Chondrocyte (in vitro differentiated cells): Measurements from ENCODE around the gene IFFO2. TPM values are rescaled to one million over a fixed set of nuclear protein-coding genes. Genes with fewer than 3 reads are reported as not detected.

Experiments used
- DNase-seq: peaks from one replicate; pipeline ENCODE4 v3.0.0; 2021; ENCODE audit warnings: mixed read lengths, low spot score
- H3K27ac Mint-ChIP-seq: one replicate; pipeline ENCODE4 v1.8.0; 2021; ENCODE audit warnings: mild to moderate bottlenecking, moderate library complexity, mixed read lengths; ENCODE audit not compliant: unreplicated experiment
- H3K27me3 Mint-ChIP-seq: 2 replicates; pipeline ENCODE4 v1.8.0; 2021; ENCODE audit warnings: low read depth, mixed read lengths
- H3K36me3 Mint-ChIP-seq: 2 replicates; pipeline ENCODE4 v1.8.0; 2021; ENCODE audit warnings: low read depth, mixed read lengths
- H3K4me1 Mint-ChIP-seq: 2 replicates; pipeline ENCODE4 v1.8.0; 2021; ENCODE audit warnings: low read depth, mild to moderate bottlenecking, mixed read lengths
- H3K4me3 Mint-ChIP-seq: one replicate; pipeline ENCODE4 v1.8.0; 2021; ENCODE audit warnings: mild to moderate bottlenecking, moderate library complexity, mixed read lengths; ENCODE audit not compliant: unreplicated experiment
- H3K9me3 Mint-ChIP-seq: 2 replicates; pipeline ENCODE4 v1.8.0; 2021; ENCODE audit warnings: low read depth, mixed read lengths
- total RNA-seq: library from RNA; stranded (reverse); gene quantifications from 3 replicates; pipeline ENCODE4 v1.2.1, GENCODE V29; 2021
- TF ChIP-seq, protein P1 (sequence below): fragments of 200-600 bp; sonication (generic); IDR thresholded peaks from 2 replicates; pipeline ENCODE4 v1.5.0; 2021; ENCODE audit warnings: antibody characterized with exemption, mild to moderate bottlenecking, moderate library complexity

IFFO2 gene
- total RNA-seq, 1 donor from 2014 or later = 18.9 TPM

DNA sequence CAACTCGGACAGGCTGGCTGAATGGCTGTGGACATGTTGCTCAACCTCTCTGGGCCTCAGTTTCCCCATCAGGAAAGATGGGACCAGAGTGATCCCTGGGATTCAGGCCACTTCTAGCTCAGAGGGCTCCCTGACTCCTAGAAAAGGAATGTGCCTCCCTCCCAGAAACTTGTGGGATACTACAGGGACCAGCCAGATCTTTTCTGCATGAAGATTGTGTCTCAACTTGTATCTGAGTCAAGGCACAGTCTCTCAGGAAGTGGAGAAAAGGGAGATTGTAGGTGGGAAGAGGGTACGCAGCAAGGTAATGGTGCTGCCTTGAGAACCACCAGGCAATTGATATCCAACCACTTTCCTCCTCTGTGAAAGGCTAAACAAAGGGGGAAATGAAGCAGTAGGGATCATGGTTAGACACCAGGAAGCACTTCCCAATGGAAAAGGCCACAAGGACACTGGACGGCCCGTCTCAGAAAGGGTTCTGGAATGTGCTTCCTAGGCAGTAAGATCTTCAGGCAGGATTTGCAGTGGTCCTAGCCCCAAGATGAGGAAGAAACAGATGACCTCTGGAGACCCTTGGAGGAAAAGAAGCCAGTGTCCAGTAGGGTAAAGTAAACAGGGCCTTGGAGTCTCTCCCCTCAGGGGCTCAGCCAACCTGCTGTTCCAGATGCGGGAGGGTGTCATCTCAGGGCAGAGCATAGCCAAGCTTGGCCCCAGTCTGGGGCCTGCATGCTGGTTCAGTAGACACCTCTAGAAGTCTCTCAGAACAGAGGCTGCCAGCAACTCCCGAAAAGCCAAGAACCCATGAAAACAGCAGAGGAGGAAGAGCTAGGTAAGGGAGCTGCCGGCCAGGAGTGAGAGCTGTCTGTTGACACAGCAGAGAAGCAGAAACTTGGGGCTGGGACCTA is 16.8 kb downstream of the IFFO2 start:
- Mint-ChIP-seq H3K4me3 (no peak overlapping the region), H3K27me3 (no peaks in the 10 kb centered on the region), H3K27ac (no peak overlapping the region), H3K4me1 (peaks cover 54% of the 10 kb centered on the region), H3K9me3 (no peaks in the 10 kb centered on the region), H3K36me3 (no peaks in the 10 kb centered on the region)
- TF ChIP-seq, protein P1, sequence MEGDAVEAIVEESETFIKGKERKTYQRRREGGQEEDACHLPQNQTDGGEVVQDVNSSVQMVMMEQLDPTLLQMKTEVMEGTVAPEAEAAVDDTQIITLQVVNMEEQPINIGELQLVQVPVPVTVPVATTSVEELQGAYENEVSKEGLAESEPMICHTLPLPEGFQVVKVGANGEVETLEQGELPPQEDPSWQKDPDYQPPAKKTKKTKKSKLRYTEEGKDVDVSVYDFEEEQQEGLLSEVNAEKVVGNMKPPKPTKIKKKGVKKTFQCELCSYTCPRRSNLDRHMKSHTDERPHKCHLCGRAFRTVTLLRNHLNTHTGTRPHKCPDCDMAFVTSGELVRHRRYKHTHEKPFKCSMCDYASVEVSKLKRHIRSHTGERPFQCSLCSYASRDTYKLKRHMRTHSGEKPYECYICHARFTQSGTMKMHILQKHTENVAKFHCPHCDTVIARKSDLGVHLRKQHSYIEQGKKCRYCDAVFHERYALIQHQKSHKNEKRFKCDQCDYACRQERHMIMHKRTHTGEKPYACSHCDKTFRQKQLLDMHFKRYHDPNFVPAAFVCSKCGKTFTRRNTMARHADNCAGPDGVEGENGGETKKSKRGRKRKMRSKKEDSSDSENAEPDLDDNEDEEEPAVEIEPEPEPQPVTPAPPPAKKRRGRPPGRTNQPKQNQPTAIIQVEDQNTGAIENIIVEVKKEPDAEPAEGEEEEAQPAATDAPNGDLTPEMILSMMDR = no peak
- DNase-seq = no peak

DNA sequence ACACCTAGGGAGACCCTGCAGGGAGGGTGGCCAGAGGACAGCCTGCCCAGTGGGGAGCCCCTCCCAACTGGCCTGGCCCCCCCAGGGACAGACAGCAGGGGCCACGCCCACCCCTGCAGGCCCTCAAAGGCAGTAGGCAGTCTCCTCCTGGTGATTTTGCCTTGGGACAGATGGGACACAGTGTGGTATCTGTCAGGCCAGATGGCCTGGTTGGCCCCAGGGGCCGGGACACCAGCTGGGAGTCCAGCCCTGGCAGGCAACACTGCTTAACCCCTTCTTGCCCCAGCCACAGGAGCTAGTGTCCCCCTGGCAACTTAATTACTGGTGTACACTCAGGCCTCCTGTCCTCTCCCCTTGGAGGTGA is 17.8 kb downstream of the IFFO2 start:
- Mint-ChIP-seq H3K9me3 (no peaks in the 10 kb centered on the region), H3K4me1 (peaks cover 48% of the 10 kb centered on the region), H3K36me3 (no peaks in the 10 kb centered on the region), H3K27me3 (no peaks in the 10 kb centered on the region), H3K27ac (no peak overlapping the region), H3K4me3 (no peak overlapping the region)
- TF ChIP-seq, protein P1 = no peak
- DNase-seq = no peak

DNA sequence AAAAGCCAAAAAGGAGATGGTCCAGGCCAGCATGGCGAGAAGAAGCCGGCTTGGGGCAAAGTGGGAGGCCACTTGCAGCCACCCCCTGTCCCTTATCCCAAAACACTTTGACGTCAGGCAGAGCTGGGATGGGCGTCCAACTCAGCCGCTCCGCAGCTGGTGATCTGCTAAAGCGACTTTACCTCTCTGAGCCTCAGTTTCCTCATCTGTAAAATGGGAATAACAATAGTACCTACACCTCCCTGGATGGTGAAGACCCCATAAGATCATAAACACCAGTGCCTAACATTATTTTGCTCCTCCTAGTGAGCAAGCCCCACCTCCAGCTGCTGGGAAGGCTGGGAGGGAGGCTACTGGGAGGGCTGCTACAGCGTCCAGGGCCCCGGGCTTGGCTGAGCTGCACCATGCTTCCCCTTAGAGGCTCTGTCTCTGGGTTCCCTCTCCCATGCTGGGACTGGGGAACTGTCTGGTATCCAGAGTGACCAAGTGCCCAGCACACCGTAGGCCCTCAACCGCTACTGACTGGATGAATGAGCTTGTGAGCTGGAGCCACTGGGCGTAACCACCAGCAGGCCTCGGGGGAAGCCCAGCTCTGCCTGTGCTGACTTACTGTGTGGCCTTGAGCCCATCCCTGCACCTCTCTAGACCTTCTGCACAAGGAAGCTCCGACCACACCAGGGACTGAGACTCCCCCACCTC is 18.3 kb downstream of the IFFO2 start:
- DNase-seq = no peak
- Mint-ChIP-seq H3K4me3 (no peak overlapping the region), H3K27me3 (no peaks in the 10 kb centered on the region), H3K4me1 (peaks cover 48% of the 10 kb centered on the region), H3K36me3 (no peaks in the 10 kb centered on the region), H3K27ac (no peak overlapping the region), H3K9me3 (no peaks in the 10 kb centered on the region)
- TF ChIP-seq, protein P1 = no peak

DNA sequence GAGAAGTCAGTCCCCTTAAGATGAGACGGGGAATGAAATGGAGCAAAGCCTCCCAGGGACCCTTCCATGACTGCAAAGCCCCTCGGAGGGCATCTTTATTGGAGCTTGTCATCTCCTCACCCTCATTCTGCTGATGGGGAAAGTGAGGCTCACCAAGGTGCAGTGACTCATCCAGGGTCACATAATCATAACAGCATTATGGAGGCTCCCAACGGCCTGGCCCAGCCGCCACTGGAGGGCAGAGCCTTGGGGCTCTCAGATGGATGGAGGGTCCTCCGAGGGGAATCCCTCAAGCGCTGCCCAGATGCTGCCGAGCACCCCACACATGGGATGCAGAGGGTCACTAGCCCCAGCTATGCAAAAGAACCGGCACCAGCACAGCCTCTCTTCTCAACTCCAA is 18.9 kb downstream of the IFFO2 start:
- Mint-ChIP-seq H3K27me3 (no peaks in the 10 kb centered on the region), H3K36me3 (no peaks in the 10 kb centered on the region), H3K27ac (no peak overlapping the region), H3K4me1 (peaks cover 54% of the 10 kb centered on the region), H3K9me3 (no peaks in the 10 kb centered on the region), H3K4me3 (no peak overlapping the region)
- TF ChIP-seq, protein P1 = no peak
- no peak for DNase-seq

DNA sequence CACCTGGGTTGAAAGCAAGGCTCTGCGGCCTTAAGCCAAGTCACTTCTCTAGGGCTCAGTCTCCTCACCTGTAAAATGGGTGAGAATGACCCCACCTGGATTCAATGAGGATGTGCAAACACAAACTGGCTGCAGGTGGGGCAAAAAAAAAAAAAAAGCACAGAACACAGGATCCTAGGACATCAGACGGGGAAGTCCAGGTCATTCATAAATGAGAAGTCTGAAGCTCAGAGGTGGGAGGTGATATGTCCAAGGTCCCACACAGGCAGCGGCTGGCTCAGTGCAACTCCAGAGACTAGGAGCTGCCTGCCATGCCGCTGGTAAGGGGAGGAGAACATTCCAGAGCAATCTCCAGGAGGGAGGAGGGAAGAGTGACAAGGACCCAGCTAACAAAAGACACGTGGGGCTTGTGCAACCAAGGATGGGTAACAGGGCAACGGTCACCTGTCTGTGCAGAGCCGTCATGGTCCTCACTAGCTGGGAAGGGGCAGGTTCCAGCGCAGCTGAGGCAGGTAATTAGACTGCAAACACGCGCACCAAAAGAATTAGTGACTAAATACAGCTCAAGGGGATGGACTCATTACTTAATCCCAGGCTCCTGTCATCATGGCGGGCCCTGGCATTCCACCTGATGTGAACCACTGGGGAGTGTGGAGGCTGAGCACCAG is 19.5 kb downstream of the IFFO2 start:
- Mint-ChIP-seq H3K27ac (no peak overlapping the region), H3K4me3 (no peak overlapping the region), H3K27me3 (no peaks in the 10 kb centered on the region), H3K9me3 (no peaks in the 10 kb centered on the region), H3K4me1 (peaks cover 52% of the 10 kb centered on the region), H3K36me3 (no peaks in the 10 kb centered on the region)
- DNase-seq = no peak
- TF ChIP-seq, protein P1 = no peak
